H1 (cell line): ENCODE measurements around the gene ADM. TPM values are rescaled to one million over a fixed set of nuclear protein-coding genes. Genes with fewer than 3 reads are reported as not detected.

Experiments used
- SIN3A ChIP-seq, 2 experiments: IDR thresholded peaks in 1 of 2; conservative IDR thresholded peaks in 1 of 2; 2 replicates each; pipeline ENCODE4 v1.6.1; 2011 to 2012; ENCODE audit warnings: low read length in 2 of 2, improper control_type of control experiment in 1 of 2, low read depth in 1 of 2, mild to moderate bottlenecking in 1 of 2
- polyA plus RNA-seq, 7 experiments: library from polyadenylated mRNA; depleted of rRNA in 3 of 7; stranded (reverse) in 5 of 7; unstranded in 2 of 7; fragments of >200 nt in 5 of 7; fragments of 200-250 nt in 2 of 7; gene quantifications; 1 replicate in 5 of 7; 2 replicates in 1 of 7; 4 replicates in 1 of 7; pipeline versions ENCODE4 v1.2.1 to v1.2.3, GENCODE V29; 2011 to 2013; ENCODE audit warnings: missing spikeins in 2 of 7, mixed read lengths in 2 of 7
- total RNA-seq: library from RNA; stranded (reverse); fragmentation: NEBNext Ultra II Directional; extraction: Animal tissue kit (Norgen Biotek cat#: 25700); gene quantifications from 2 replicates; pipeline ENCODE4 v1.2.1, GENCODE V29; 2021

Gene ADM
- total and polyA plus RNA-seq, 2 of the 8 experiments (the other 6 are each of a cell fraction or from before 2014, with no cell fraction given) = 94.1 to 95.6 TPM

DNA sequence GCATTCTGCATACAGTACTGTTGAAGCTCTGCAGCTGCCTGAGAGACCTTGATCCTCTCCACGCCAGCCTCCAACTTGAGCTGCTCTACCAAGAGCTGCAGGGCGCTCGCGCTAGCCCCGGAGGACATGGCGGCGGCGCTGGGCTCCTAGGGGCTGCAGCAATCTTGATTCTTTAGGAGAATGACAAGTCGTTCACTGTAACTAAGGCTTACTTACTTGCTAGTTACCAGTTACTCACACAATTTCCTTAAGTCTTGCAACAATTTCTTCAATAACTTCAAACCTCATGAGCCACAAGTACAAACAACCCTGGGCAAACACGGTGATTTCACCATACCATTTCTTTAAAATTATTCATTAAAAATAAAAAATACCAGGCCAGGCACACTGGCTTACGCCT lies 32.7 kb upstream of the ADM start (continued):
- no peak for TF ChIP-seq SIN3A (conservative IDR thresholded peaks at IDR 0.05 in 1 of 2, IDR thresholded peaks at IDR 0.05 in 1 of 2; ENCODE audit: low read depth in 1 of 2, low read length in 2 of 2)
- TF ChIP-seq, all 59 proteins: peak for 0
